ENCODE measurements around the gene CH25H. TPM values are rescaled to one million over a fixed set of nuclear protein-coding genes. Genes with fewer than 3 reads are reported as not detected.

Gene CH25H
- total RNA-seq, 1 experiment from 2014 or later = not detected

DNA sequence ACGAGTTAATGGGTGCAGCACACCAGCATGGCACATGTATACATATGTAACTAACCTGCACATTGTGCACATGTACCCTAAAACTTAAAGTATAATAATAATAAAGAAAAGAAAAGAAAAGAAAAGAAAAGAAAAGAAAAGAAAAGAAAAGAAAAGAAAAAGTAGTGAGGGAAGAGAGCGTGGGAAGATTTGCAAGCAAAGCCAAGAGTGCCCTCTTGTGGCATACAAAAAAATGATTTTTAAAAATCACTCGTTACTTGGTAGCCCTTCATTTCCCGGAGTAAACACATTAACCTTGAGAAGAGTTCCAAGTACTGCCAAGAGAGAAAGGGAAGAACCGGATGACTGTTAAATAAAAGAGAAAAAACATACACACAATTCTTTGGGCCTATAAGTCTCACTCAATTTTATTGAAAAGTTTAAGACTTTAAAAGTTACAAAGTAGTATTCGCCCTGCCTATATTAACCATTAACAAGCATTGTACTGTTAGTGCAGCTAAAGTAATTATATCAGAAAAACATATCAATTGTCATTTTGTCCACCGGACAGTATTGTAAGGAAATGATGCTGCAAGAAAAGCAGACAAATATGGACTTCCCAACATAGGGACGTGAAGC is 6.2 kb upstream of the CH25H start:
- H3K9ac ChIP-seq (ENCODE audit: low read length) = no peak overlapping the region
- DNase-seq = peak; percentile 52
- no peaks in the 10 kb centered on the region for H3K27me3 ChIP-seq (ENCODE audit: low read length)
- no peaks in the 10 kb centered on the region for H4K20me1 ChIP-seq (ENCODE audit: insufficient read depth, low read depth, low read length)
- H3K9me2 ChIP-seq (replicated peaks; ENCODE audit: insufficient read depth, low read length) = no peaks in the 10 kb centered on the region
- no peaks in the 10 kb centered on the region for H3K9me3 ChIP-seq (ENCODE audit: low read length)
- H2AFZ ChIP-seq (ENCODE audit: low read length) = no peak overlapping the region
- H3K4me2 ChIP-seq (ENCODE audit: low read depth, low read length, poor library complexity, severe bottlenecking) = no peak overlapping the region
- no peak overlapping the region for H3K27ac ChIP-seq (ENCODE audit: low read length)
- H3K4me3 ChIP-seq (ENCODE audit: low read length) = no peak overlapping the region
- H3K4me1 ChIP-seq (ENCODE audit: low read length) = peaks cover 6% of the 10 kb centered on the region
- no peaks in the 10 kb centered on the region for H3K36me3 ChIP-seq (ENCODE audit: insufficient read depth, low read length)
- no peaks in the 10 kb centered on the region for H3K79me2 ChIP-seq (ENCODE audit: low read length)

DNA sequence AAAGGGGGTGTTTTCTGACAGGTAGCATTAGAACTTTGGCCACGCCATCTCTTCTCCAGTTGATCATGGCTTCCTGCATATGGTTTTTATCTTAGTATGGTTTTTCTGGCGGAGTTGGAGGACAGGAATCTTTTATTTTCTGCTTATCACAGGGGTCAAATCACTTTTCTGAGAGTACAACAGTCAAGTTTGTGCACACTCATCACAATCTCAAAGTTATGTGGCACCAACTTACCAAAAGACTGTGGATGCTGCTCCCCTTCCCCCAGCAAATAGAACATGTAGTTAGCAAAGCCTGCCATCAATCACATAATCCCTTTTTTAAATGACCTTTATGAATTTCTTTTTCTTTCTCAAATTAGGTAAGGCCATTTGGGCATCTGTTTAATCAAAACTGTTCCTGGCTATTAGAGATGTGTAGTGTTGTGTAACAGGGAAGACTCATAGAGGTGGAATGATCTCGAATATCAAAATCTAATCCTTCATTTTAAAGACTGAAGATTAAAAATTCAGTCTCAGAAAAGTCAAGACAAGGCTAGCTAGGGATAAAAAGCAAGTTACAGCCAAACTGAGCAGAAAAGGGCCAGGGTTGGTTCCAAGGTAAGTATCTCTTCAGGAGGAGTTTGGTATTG is 3.8 kb upstream of the CH25H start:
- Histone ChIP-seq H2AFZ (ENCODE audit: low read length) (no peak overlapping the region), H3K9ac (ENCODE audit: low read length) (no peak overlapping the region), H4K20me1 (ENCODE audit: insufficient read depth, low read depth, low read length) (no peaks in the 10 kb centered on the region), H3K36me3 (ENCODE audit: insufficient read depth, low read length) (no peaks in the 10 kb centered on the region), H3K4me1 (ENCODE audit: low read length) (peaks cover 5% of the 10 kb centered on the region; the same call in 1 of the 2 replicates), H3K4me2 (ENCODE audit: low read depth, low read length, poor library complexity, severe bottlenecking) (no peak overlapping the region), H3K4me3 (ENCODE audit: low read length) (no peak overlapping the region), H3K27ac (ENCODE audit: low read length) (no peak overlapping the region), H3K79me2 (ENCODE audit: low read length) (no peaks in the 10 kb centered on the region), H3K9me2 (replicated peaks; ENCODE audit: insufficient read depth, low read length) (no peaks in the 10 kb centered on the region), H3K9me3 (ENCODE audit: low read length) (no peaks in the 10 kb centered on the region), H3K27me3 (ENCODE audit: low read length) (no peaks in the 10 kb centered on the region)
- DNase-seq = no peak

DNA sequence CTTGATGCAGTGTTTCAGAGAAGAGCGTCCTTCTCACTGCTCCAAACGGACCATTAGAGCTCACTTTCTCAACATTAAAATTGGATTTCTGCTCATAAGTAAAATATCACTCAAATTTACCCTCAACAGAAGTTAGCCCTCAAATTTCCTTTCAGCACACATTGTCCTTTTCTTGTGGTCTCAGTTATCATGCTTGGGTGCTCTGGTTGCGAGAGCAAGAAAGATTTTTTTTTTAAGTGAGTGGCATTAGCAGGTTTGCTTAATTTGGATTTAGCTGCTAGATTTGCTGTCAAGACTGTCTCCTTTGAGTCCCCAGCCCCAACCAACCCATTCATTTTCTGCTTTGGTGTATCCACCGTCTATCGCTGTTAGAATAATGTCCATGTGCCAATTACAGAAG is 2.6 kb upstream of the CH25H start:
- Histone ChIP-seq H3K4me3 (ENCODE audit: low read length) (no peak overlapping the region), H2AFZ (ENCODE audit: low read length) (no peak overlapping the region), H3K36me3 (ENCODE audit: insufficient read depth, low read length) (no peaks in the 10 kb centered on the region), H3K4me1 (ENCODE audit: low read length) (peaks cover 5% of the 10 kb centered on the region; the same call in 1 of the 2 replicates), H3K9ac (ENCODE audit: low read length) (no peak overlapping the region), H3K27ac (ENCODE audit: low read length) (no peak overlapping the region), H3K9me3 (ENCODE audit: low read length) (no peaks in the 10 kb centered on the region), H3K79me2 (ENCODE audit: low read length) (no peaks in the 10 kb centered on the region), H3K4me2 (ENCODE audit: low read depth, low read length, poor library complexity, severe bottlenecking) (no peak overlapping the region), H3K27me3 (ENCODE audit: low read length) (no peaks in the 10 kb centered on the region), H3K9me2 (replicated peaks; ENCODE audit: insufficient read depth, low read length) (no peaks in the 10 kb centered on the region), H4K20me1 (ENCODE audit: insufficient read depth, low read depth, low read length) (no peaks in the 10 kb centered on the region)
- no peak for DNase-seq

DNA sequence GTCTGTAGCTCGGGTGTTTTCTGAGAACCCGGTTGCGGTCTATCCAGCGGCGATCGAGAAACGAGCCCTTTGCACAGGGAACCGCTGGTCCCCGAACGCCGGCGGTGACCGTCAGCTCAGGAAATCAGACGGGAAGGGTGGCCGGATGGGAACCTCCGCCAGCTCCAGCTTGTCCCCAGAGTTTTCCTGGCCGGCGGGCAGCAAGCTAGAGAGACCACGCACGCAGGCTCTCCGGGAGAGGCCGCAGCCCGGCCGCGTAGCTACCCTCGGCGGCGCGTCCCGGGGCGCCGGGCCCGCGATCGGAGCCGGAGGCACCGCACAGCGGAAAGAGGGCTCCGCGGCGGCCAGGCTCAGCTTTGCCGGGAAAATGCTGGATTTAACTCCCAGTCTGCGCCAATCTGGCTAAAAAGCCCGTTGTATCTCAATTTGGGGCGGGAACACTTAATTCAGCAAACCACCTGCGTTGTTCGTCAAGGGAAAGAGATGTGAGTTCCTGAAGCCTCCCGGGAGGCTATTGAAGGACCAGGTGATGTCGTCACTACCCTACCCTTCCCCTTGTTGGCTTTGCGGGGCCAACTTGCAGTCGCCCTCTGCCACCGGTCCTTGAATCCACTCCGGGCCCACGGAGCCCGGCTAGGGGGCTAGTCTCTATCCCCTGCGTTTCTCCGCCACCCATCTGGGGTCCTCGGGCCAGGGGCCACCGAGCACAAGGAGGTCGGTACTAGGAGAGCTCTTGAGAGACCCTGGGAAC is 859 bp upstream of the CH25H start:
- Histone ChIP-seq H3K4me2 (ENCODE audit: low read depth, low read length, poor library complexity, severe bottlenecking) (no peak overlapping the region), H3K9ac (ENCODE audit: low read length) (no peak overlapping the region), H3K9me3 (ENCODE audit: low read length) (no peaks in the 10 kb centered on the region), H4K20me1 (ENCODE audit: insufficient read depth, low read depth, low read length) (no peaks in the 10 kb centered on the region), H3K4me3 (ENCODE audit: low read length) (no peak overlapping the region), H3K9me2 (replicated peaks; ENCODE audit: insufficient read depth, low read length) (no peaks in the 10 kb centered on the region), H2AFZ (ENCODE audit: low read length) (no peak overlapping the region), H3K4me1 (ENCODE audit: low read length) (peaks cover 5% of the 10 kb centered on the region; the same call in 1 of the 2 replicates), H3K27me3 (ENCODE audit: low read length) (no peaks in the 10 kb centered on the region), H3K79me2 (ENCODE audit: low read length) (no peaks in the 10 kb centered on the region), H3K27ac (ENCODE audit: low read length) (no peak overlapping the region), H3K36me3 (ENCODE audit: insufficient read depth, low read length) (no peaks in the 10 kb centered on the region)
- no peak for DNase-seq

DNA sequence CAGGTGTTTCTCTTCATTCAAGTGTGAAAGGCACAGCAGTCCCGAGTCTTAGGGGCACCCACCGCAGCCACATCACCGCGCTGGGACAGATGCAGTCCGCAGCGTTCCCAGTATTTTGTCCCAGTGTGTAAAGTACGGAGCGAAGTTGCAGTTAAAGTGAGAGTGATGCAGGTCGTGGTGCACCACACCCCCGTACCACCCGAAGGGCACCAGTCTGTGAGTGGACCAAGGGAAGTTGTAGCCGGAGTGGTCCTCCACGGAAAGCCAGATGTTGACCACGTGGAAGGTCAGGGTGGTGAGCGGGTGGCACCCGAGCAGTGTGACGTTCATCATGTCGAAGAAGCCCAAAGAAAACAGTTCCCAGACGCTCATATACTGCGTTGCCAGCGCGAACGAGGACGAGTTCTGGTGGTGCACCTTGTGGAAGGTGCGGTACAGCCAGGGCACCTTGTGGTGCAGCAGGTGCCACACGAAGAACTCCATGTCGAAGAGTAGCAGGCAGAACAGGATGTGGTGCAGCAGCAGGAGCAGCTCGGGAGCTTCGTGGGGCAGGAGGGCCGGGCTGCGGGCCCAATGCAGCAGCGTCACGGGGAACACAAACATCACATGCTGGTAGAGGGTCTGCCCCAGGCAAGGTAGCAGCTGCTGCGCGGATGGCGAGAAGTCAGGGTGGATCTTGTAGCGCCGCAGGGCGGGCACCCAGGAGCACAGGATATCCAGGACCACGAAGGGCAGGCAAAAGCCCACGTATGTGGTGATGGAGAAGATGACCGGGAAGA is 526 bp downstream of the CH25H start:
- DNase-seq = no peak
- peak overlapping the region; percentile 19; the same call in 1 of the 2 replicates for H3K4me3 ChIP-seq (ENCODE audit: low read length)
- H3K79me2 ChIP-seq (ENCODE audit: low read length) = no peaks in the 10 kb centered on the region
- H2AFZ ChIP-seq (ENCODE audit: low read length) = peak overlapping the region; percentile 67; the same call in 1 of the 2 replicates
- H3K9ac ChIP-seq (ENCODE audit: low read length) = no peak overlapping the region
- no peaks in the 10 kb centered on the region for H4K20me1 ChIP-seq (ENCODE audit: insufficient read depth, low read depth, low read length)
- no peaks in the 10 kb centered on the region for H3K27me3 ChIP-seq (ENCODE audit: low read length)
- H3K4me2 ChIP-seq (ENCODE audit: low read depth, low read length, poor library complexity, severe bottlenecking) = peak overlapping the region; percentile 45
- no peaks in the 10 kb centered on the region for H3K9me2 ChIP-seq (replicated peaks; ENCODE audit: insufficient read depth, low read length)
- no peaks in the 10 kb centered on the region for H3K9me3 ChIP-seq (ENCODE audit: low read length)
- H3K4me1 ChIP-seq (ENCODE audit: low read length) = peaks cover 5% of the 10 kb centered on the region; the same call in 1 of the 2 replicates
- no peak overlapping the region for H3K27ac ChIP-seq (ENCODE audit: low read length)
- H3K36me3 ChIP-seq (ENCODE audit: insufficient read depth, low read length) = no peaks in the 10 kb centered on the region

DNA sequence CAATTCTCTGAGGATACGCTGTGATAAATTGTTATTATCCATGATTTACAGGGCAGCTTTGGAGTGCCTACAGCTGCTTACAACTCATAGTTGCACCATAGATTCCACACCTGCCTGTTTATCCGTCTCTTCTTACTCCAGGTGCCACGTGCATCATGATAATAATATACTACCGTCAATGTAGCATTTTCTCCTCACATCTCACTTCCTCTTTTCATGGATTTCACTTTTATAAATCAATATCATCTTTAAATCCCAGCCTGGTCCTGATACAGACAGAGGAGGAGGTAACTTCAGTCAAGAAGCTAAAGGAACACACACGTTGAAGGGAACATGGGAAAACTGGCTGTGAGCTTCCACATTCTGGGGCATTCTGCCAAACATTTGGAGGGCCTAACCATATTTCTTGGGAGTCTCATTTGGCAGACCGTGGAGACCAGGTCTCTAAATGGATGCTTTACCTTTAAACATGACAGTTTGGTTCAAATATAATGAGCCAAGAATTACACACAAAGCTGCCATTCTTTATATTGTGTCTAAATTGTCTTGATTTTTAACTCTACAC is 2.4 kb downstream of the CH25H start:
- H3K27ac ChIP-seq (ENCODE audit: low read length) = no peak overlapping the region
- DNase-seq = no peak
- H3K4me1 ChIP-seq (ENCODE audit: low read length) = peaks cover 5% of the 10 kb centered on the region; the same call in 1 of the 2 replicates
- no peak overlapping the region for H3K4me3 ChIP-seq (ENCODE audit: low read length)
- H3K79me2 ChIP-seq (ENCODE audit: low read length) = no peaks in the 10 kb centered on the region
- H3K27me3 ChIP-seq (ENCODE audit: low read length) = no peaks in the 10 kb centered on the region
- no peaks in the 10 kb centered on the region for H3K9me3 ChIP-seq (ENCODE audit: low read length)
- no peak overlapping the region for H3K9ac ChIP-seq (ENCODE audit: low read length)
- no peak overlapping the region for H2AFZ ChIP-seq (ENCODE audit: low read length)
- no peaks in the 10 kb centered on the region for H3K36me3 ChIP-seq (ENCODE audit: insufficient read depth, low read length)
- H3K9me2 ChIP-seq (replicated peaks; ENCODE audit: insufficient read depth, low read length) = no peaks in the 10 kb centered on the region
- no peak overlapping the region for H3K4me2 ChIP-seq (ENCODE audit: low read depth, low read length, poor library complexity, severe bottlenecking)
- H4K20me1 ChIP-seq (ENCODE audit: insufficient read depth, low read depth, low read length) = no peaks in the 10 kb centered on the region

DNA sequence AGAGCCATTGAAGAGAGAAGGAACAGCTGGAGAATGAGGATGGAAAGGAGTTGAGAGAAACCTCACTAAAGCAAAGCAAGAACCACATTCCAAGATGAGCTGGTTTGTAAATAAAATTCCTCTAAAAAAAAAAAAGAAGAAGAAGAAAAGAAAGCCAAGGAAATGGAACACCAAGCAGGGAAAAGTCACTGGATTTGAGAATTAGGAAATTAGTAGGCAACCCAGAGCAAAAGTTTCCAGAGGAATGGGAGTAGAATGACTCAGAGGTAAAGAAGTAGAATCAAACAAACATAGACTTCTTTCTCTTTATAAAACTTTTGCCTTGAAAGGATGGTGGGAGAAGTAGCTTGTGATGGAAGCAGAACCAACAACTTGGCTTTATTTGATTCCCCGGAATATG is 3.9 kb downstream of the CH25H start:
- H3K4me2 ChIP-seq (ENCODE audit: low read depth, low read length, poor library complexity, severe bottlenecking) = no peak overlapping the region
- no peaks in the 10 kb centered on the region for H3K27me3 ChIP-seq (ENCODE audit: low read length)
- no peaks in the 10 kb centered on the region for H3K9me3 ChIP-seq (ENCODE audit: low read length)
- DNase-seq = no peak
- peaks cover 5% of the 10 kb centered on the region; the same call in 1 of the 2 replicates for H3K4me1 ChIP-seq (ENCODE audit: low read length)
- H3K9ac ChIP-seq (ENCODE audit: low read length) = no peak overlapping the region
- no peaks in the 10 kb centered on the region for H4K20me1 ChIP-seq (ENCODE audit: insufficient read depth, low read depth, low read length)
- no peaks in the 10 kb centered on the region for H3K79me2 ChIP-seq (ENCODE audit: low read length)
- H3K9me2 ChIP-seq (replicated peaks; ENCODE audit: insufficient read depth, low read length) = no peaks in the 10 kb centered on the region
- H3K27ac ChIP-seq (ENCODE audit: low read length) = no peak overlapping the region
- no peaks in the 10 kb centered on the region for H3K36me3 ChIP-seq (ENCODE audit: insufficient read depth, low read length)
- no peak overlapping the region for H2AFZ ChIP-seq (ENCODE audit: low read length)
- no peak overlapping the region for H3K4me3 ChIP-seq (ENCODE audit: low read length)

Measured in Karpas-422 (cell line).